WTC11 (cell line): ENCODE data around the gene PLCG1. TPM values are rescaled to one million over a fixed set of nuclear protein-coding genes. Genes with fewer than 3 reads are reported as not detected.

Experiments used
- ATAC-seq: fragments of 200-7000 bp; cut with Tn5 transposase; 2 replicates; pipeline ENCODE4 v1.10.0; 2021; ENCODE audit warnings: mild to moderate bottlenecking, moderate library complexity
- CTCF ChIA-PET: fragments of 300-600 bp; sonication (Branson Sonifier 250); formaldehyde crosslinking; loops from one replicate; lab custom pipeline; 2021; ENCODE audit warnings: antibody characterized with exemption; lab: Charles Lee
- POLR2A ChIA-PET: fragments of 350-600 bp; sonication (Branson Sonifier 250); formaldehyde crosslinking; loops from one replicate; lab custom pipeline; 2021; ENCODE audit warnings: antibody characterized with exemption; lab: Charles Lee
- DNase-seq: peaks from one replicate; pipeline ENCODE4 v3.0.0; 2021; ENCODE audit warnings: low spot score
- H3K27ac Mint-ChIP-seq: 2 replicates; pipeline ENCODE4 v1.8.0; 2021; ENCODE audit warnings: mixed read lengths
- H3K27me3 Mint-ChIP-seq: 2 replicates; pipeline ENCODE4 v1.8.0; 2021; ENCODE audit warnings: low read depth, mild to moderate bottlenecking, moderate library complexity, mixed read lengths
- H3K36me3 Mint-ChIP-seq: 2 replicates; pipeline ENCODE4 v1.8.0; 2021; ENCODE audit warnings: mixed read lengths
- H3K4me1 Mint-ChIP-seq: 2 replicates; pipeline ENCODE4 v1.8.0; 2022; ENCODE audit warnings: mixed read lengths
- H3K4me3 Mint-ChIP-seq: 2 replicates; pipeline ENCODE4 v1.8.0; 2021; ENCODE audit warnings: mild to moderate bottlenecking, moderate library complexity, mixed read lengths
- H3K9me3 Mint-ChIP-seq: 2 replicates; pipeline ENCODE4 v1.8.0; 2021; ENCODE audit warnings: mixed read lengths
- AFF4 ChIP-seq: sonication (generic); formaldehyde crosslinking; IDR thresholded peaks from 2 replicates; pipeline ENCODE4 v1.8.1; 2023; ENCODE audit warnings: mild to moderate bottlenecking, missing genetic modification reagents, borderline replicate concordance
- CREM ChIP-seq: sonication (generic); formaldehyde crosslinking; IDR thresholded peaks from 2 replicates; pipeline ENCODE4 v1.8.1; 2022; ENCODE audit warnings: mild to moderate bottlenecking, missing genetic modification reagents, moderate library complexity
- FOXJ3 ChIP-seq: sonication (generic); formaldehyde crosslinking; IDR thresholded peaks from 2 replicates; pipeline ENCODE4 v1.9.0; 2021; ENCODE audit warnings: missing genetic modification reagents, mild to moderate bottlenecking, borderline replicate concordance
- HMGXB4 ChIP-seq: sonication (generic); formaldehyde crosslinking; IDR thresholded peaks from 2 replicates; pipeline ENCODE4 v1.8.1; 2023; ENCODE audit warnings: mild to moderate bottlenecking, moderate library complexity, missing genetic modification reagents
- IRF2 ChIP-seq: sonication (generic); formaldehyde crosslinking; IDR thresholded peaks from 2 replicates; pipeline ENCODE4 v1.8.0; 2022; ENCODE audit warnings: low read depth, missing genetic modification reagents, borderline replicate concordance
- MAX ChIP-seq: sonication (generic); formaldehyde crosslinking; IDR thresholded peaks from 2 replicates; pipeline ENCODE4 v1.8.0; 2022; ENCODE audit warnings: mild to moderate bottlenecking, missing genetic modification reagents
- OVOL2 ChIP-seq: fragments of 250-450 bp; sonication (Bioruptor Pico); IDR thresholded peaks from 2 replicates; pipeline ENCODE4 v1.9.0; 2021; ENCODE audit warnings: mild to moderate bottlenecking, borderline replicate concordance
- RELA ChIP-seq: sonication (generic); formaldehyde crosslinking; IDR thresholded peaks from 2 replicates; pipeline ENCODE4 v1.8.1; 2022; ENCODE audit warnings: missing genetic modification reagents, mild to moderate bottlenecking, borderline replicate concordance
- RORB ChIP-seq: fragments of 250-450 bp; sonication (Bioruptor Pico); IDR thresholded peaks from 2 replicates; pipeline ENCODE4 v1.9.0; 2021; ENCODE audit warnings: mild to moderate bottlenecking
- SP1 ChIP-seq: sonication (generic); formaldehyde crosslinking; conservative IDR thresholded peaks from 2 replicates; pipeline ENCODE4 v1.8.1; 2022; ENCODE audit warnings: missing genetic modification reagents
- USF2 ChIP-seq: sonication (generic); formaldehyde crosslinking; IDR thresholded peaks from 2 replicates; pipeline ENCODE4 v1.8.1; 2023; ENCODE audit warnings: mild to moderate bottlenecking, missing genetic modification reagents, moderate library complexity
- ZBTB43 ChIP-seq: sonication (generic); formaldehyde crosslinking; IDR thresholded peaks from 2 replicates; pipeline ENCODE4 v1.8.1; 2023; ENCODE audit warnings: mild to moderate bottlenecking, missing genetic modification reagents
- ZMAT4 ChIP-seq: fragments of 250-450 bp; sonication (Bioruptor Pico); IDR thresholded peaks from 2 replicates; pipeline ENCODE4 v1.9.0; 2021; ENCODE audit warnings: mild to moderate bottlenecking
- ZNF232 ChIP-seq: sonication (generic); formaldehyde crosslinking; IDR thresholded peaks from 2 replicates; pipeline ENCODE4 v1.8.0; 2022; ENCODE audit warnings: mild to moderate bottlenecking, missing genetic modification reagents
- ZNF263 ChIP-seq: sonication (generic); formaldehyde crosslinking; IDR thresholded peaks from 2 replicates; pipeline ENCODE4 v1.8.1; 2022; ENCODE audit warnings: low read depth, mild to moderate bottlenecking, moderate library complexity, missing genetic modification reagents
- ZNF423 ChIP-seq: fragments of 250-450 bp; sonication (Bioruptor Pico); IDR thresholded peaks from 2 replicates; pipeline ENCODE4 v2.1.2; 2022; ENCODE audit warnings: mild to moderate bottlenecking, moderate library complexity
- total RNA-seq: library from RNA; stranded (reverse); gene quantifications from 3 replicates; pipeline ENCODE4 v1.2.3, GENCODE V29; 2021

The PLCG1 gene
- total RNA-seq, 1 experiment from 2014 or later, result 201 TPM

GRCh38 chr20:41094353-41095055, 42.8 kb upstream of the PLCG1 start:
- TF ChIP-seq OVOL2 (CRISPR knock-in tag) (no peak), ZNF263 (CRISPR knock-in tag) (no peak), CREM (CRISPR knock-in tag) (no peak), ZNF423 (CRISPR knock-in tag) (no peak), ZNF232 (CRISPR knock-in tag) (no peak), RORB (CRISPR knock-in tag) (no peak), SP1 (CRISPR knock-in tag) (no peak), MAX (CRISPR knock-in tag) (no peak), IRF2 (CRISPR knock-in tag) (no peak), USF2 (no peak), FOXJ3 (CRISPR knock-in tag) (no peak), ZBTB43 (CRISPR knock-in tag) (no peak), AFF4 (CRISPR knock-in tag) (no peak), ZMAT4 (CRISPR knock-in tag) (no peak), HMGXB4 (CRISPR knock-in tag) (no peak), RELA (CRISPR knock-in tag) (no peak)
- TF ChIP-seq, all 79 proteins: peak for 0
- H3K36me3 Mint-ChIP-seq, result peaks cover 56% of the 10 kb centered on the region
- DNase-seq (no peak), ATAC-seq (no peak)
- H3K9me3 Mint-ChIP-seq, result peaks cover under 1% of the 10 kb centered on the region; the same call in 1 of the 2 replicates
- no peak overlapping the region for H3K4me3 Mint-ChIP-seq
- no peaks in the 10 kb centered on the region for H3K27me3 Mint-ChIP-seq
- POLR2A ChIA-PET, result interaction anchor here (0.6 to 1.1 kb wide), 3 partner anchors 20 to 122 kb away, joined by 3 to 9 read pairs (median 6); no protein-coding TSS in a partner anchor
- CTCF ChIA-PET, result interaction anchor here (0.7 to 3.1 kb wide), 20 partner anchors 8 to 353 kb away, joined by 3 to 106 read pairs (median 5); partner anchors contain the start of gene LPIN3
- H3K27ac Mint-ChIP-seq, result peak overlapping the region; percentile 47
- no peaks in the 10 kb centered on the region for H3K4me1 Mint-ChIP-seq
